OCI-LY1 (cell line): ENCODE data around the gene PADI1.

ENCODE experiments used
- H2AFZ ChIP-seq: fragments of 200-600 bp; sonication (generic), shearing (Covaris generic); 2 replicates; pipeline ENCODE4 v1.6.0; 2014; ENCODE audit warnings: antibody characterized with exemption, mild to moderate bottlenecking, low read length
- H3F3A ChIP-seq: fragments of 200-600 bp; sonication (generic), shearing (Covaris generic); 2 replicates; pipeline ENCODE4 v1.6.0; 2014; ENCODE audit warnings: mild to moderate bottlenecking, antibody characterized with exemption, low read length, moderate library complexity; ENCODE audit not compliant: insufficient read depth
- H3K27ac ChIP-seq: fragments of 200-600 bp; sonication (generic); 2 replicates; pipeline ENCODE4 v1.5.1; 2014; ENCODE audit warnings: low read length, mixed run types, mild to moderate bottlenecking, low read depth; ENCODE audit not compliant: poor library complexity, severe bottlenecking
- H3K27me3 ChIP-seq: fragments of 200-600 bp; sonication (generic); 2 replicates; pipeline ENCODE4 v1.6.0; 2014; ENCODE audit warnings: antibody characterized with exemption, mild to moderate bottlenecking, low read length, moderate library complexity; ENCODE audit not compliant: insufficient read depth
- H3K36me3 ChIP-seq: fragments of 200-600 bp; sonication (generic); 2 replicates; pipeline ENCODE4 v1.6.1; 2014; ENCODE audit warnings: mild to moderate bottlenecking, antibody characterized with exemption, low read length, moderate library complexity, mixed read lengths; ENCODE audit not compliant: insufficient read depth
- H3K4me1 ChIP-seq: fragments of 200-600 bp; sonication (generic); 2 replicates; pipeline ENCODE4 v1.5.1; 2014; ENCODE audit warnings: mild to moderate bottlenecking, low read length, moderate library complexity; ENCODE audit not compliant: insufficient read depth, severe bottlenecking
- H3K4me2 ChIP-seq: fragments of 200-600 bp; sonication (generic), shearing (Covaris generic); 2 replicates; pipeline ENCODE4 v1.6.1; 2014; ENCODE audit warnings: low read length
- H3K4me3 ChIP-seq: fragments of 200-600 bp; sonication (generic); 2 replicates; pipeline ENCODE4 v1.5.1; 2014; ENCODE audit warnings: low read length, low read depth, mild to moderate bottlenecking, mixed read lengths; ENCODE audit not compliant: poor library complexity, severe bottlenecking
- H3K79me2 ChIP-seq: fragments of 200-600 bp; shearing (Covaris generic); 2 replicates; pipeline ENCODE4 v1.6.1; 2016; ENCODE audit warnings: mixed run types, low read length, mixed read lengths; ENCODE audit not compliant: insufficient read depth
- H3K9ac ChIP-seq: fragments of 200-600 bp; sonication (generic), shearing (Covaris generic); 2 replicates; pipeline ENCODE4 v1.6.1; 2014; ENCODE audit warnings: mild to moderate bottlenecking, low read length, mixed read lengths
- H3K9me2 ChIP-seq: fragments of 200-600 bp; sonication (generic), shearing (Covaris generic); 2 replicates; pipeline ENCODE4 v1.6.1; 2014; ENCODE audit warnings: low read depth, mild to moderate bottlenecking, low read length, mixed read lengths
- H3K9me3 ChIP-seq: fragments of 200-600 bp; shearing (Covaris generic); 2 replicates; pipeline ENCODE4 v1.6.1; 2014; ENCODE audit warnings: low read length, mixed read lengths
- H4K20me1 ChIP-seq: fragments of 200-600 bp; sonication (generic), shearing (Covaris generic); 2 replicates; pipeline ENCODE4 v1.6.0; 2016; ENCODE audit warnings: mild to moderate bottlenecking, low read length; ENCODE audit not compliant: insufficient read depth
- CTCF ChIP-seq: fragments of 200-600 bp; sonication (generic), shearing (Covaris generic); IDR thresholded peaks from 2 replicates; pipeline ENCODE4 v1.5.1; 2017; ENCODE audit warnings: mild to moderate bottlenecking, antibody characterized with exemption, low read length, moderate library complexity, mixed read lengths
- EZH2 ChIP-seq: fragments of 200-600 bp; sonication (generic), shearing (Covaris generic); IDR thresholded peaks from 2 replicates; pipeline ENCODE4 v1.8.0; 2017; ENCODE audit warnings: borderline replicate concordance, mixed run types, mild to moderate bottlenecking, antibody characterized with exemption, low read length, moderate library complexity, mixed read lengths

The PADI1 gene

GRCh38 chr1:17287130-17287776 lies 82.3 kb downstream of the PADI1 start:
- Histone ChIP-seq H2AFZ (no peak overlapping the region), H3K9ac (no peak overlapping the region), H4K20me1 (no peaks in the 10 kb centered on the region), H3K9me2 (no peaks in the 10 kb centered on the region), H3K27ac (no peak overlapping the region), H3K9me3 (no peaks in the 10 kb centered on the region), H3K27me3 (no peaks in the 10 kb centered on the region), H3F3A (no peaks in the 10 kb centered on the region), H3K36me3 (no peaks in the 10 kb centered on the region), H3K79me2 (no peaks in the 10 kb centered on the region), H3K4me1 (no peaks in the 10 kb centered on the region), H3K4me3 (no peak overlapping the region), H3K4me2 (no peak overlapping the region)
- no peak for TF ChIP-seq EZH2
- no peak for TF ChIP-seq CTCF

GRCh38 chr1:17289721-17290120 lies 84.8 kb downstream of the PADI1 start:
- Histone ChIP-seq H3K4me2 (no peak overlapping the region), H4K20me1 (no peaks in the 10 kb centered on the region), H3K27me3 (0 out of 2 replicates have a peak, but pooled peaks cover 3% of the 10 kb centered on the region), H3K4me3 (no peak overlapping the region), H3K79me2 (no peaks in the 10 kb centered on the region), H3K9me2 (no peaks in the 10 kb centered on the region), H3F3A (no peaks in the 10 kb centered on the region), H3K9me3 (no peaks in the 10 kb centered on the region), H3K9ac (no peak overlapping the region), H2AFZ (no peak overlapping the region), H3K4me1 (no peaks in the 10 kb centered on the region), H3K27ac (no peak overlapping the region), H3K36me3 (no peaks in the 10 kb centered on the region)
- TF ChIP-seq CTCF: no peak
- TF ChIP-seq EZH2: no peak

- Histone ChIP-seq H3K4me1 (no peaks in the 10 kb centered on the region), H3K27ac (no peak overlapping the region), H3K4me2 (no peak overlapping the region)
These were observed 85.6 kb downstream of the PADI1 start for GRCh38 chr1:17290553-17290952.

More at GRCh38 chr1:17290553-17290952, 85.6 kb downstream of the PADI1 start:
- Histone ChIP-seq H3K27me3 (0 out of 2 replicates have a peak, but pooled peaks cover 3% of the 10 kb centered on the region), H4K20me1 (no peaks in the 10 kb centered on the region), H3F3A (no peaks in the 10 kb centered on the region), H2AFZ (no peak overlapping the region), H3K36me3 (no peaks in the 10 kb centered on the region), H3K9ac (no peak overlapping the region), H3K79me2 (no peaks in the 10 kb centered on the region), H3K9me3 (no peaks in the 10 kb centered on the region), H3K4me3 (no peak overlapping the region), H3K9me2 (no peaks in the 10 kb centered on the region)
- TF ChIP-seq EZH2 (no peak), CTCF (no peak)
